GM12891 (cell line): Measurements from ENCODE around the gene PPM1E.

Experiments used
- DNase-seq: peaks from one replicate; pipeline ENCODE4 v3.0.0; 2011; ENCODE audit warnings: low spot score; ENCODE audit not compliant: insufficient read length
- FAIRE-seq: peaks from 2 replicates; lab custom pipeline; 2011; peaks lifted over from hg19 to GRCh38; lab: Jason Lieb, UNC
- PAX5 ChIP-seq: IDR thresholded peaks from 2 replicates; pipeline ENCODE4 v1.6.1; 2011; ENCODE audit warnings: low read length, moderate library complexity, mild to moderate bottlenecking; ENCODE audit not compliant: insufficient read depth, severe bottlenecking
- POLR2A ChIP-seq: IDR thresholded peaks from 2 replicates; pipeline ENCODE4 v1.6.1; 2011; ENCODE audit warnings: low read depth, low read length, control low read depth
- POLR2AphosphoS5 ChIP-seq: IDR thresholded peaks from 2 replicates; pipeline ENCODE4 v1.6.1; 2011; ENCODE audit warnings: low read depth, low read length, control low read depth
- POU2F2 ChIP-seq: IDR thresholded peaks from 2 replicates; pipeline ENCODE4 v1.6.1; 2011; ENCODE audit warnings: low read depth, mild to moderate bottlenecking, control low read depth, low read length, moderate library complexity
- SPI1 ChIP-seq: IDR thresholded peaks from 2 replicates; pipeline ENCODE4 v1.6.1; 2011; ENCODE audit warnings: low read depth, low read length, control low read depth
- TAF1 ChIP-seq: IDR thresholded peaks from 2 replicates; pipeline ENCODE4 v1.6.1; 2011; ENCODE audit warnings: low read depth, low read length, control low read depth

Gene PPM1E

DNA sequence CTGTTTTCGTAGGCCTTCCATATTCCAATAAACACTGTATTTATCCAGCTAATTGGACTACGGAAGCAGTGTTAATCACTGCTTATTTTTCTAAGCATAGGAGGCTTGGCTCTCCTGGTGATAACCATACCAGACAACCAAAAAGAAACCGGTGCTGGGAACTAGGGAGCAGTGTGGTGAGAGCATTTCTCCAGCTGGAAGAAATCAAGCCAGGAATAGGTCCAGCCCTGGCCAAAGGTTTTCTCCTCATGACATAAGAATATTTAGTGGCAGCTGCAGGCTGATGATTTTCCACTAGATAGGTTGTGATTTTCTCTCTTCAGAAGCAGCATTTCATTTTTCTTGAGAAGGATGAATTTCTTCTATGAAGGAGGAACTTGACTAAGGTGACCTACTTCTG lies 209.6 kb downstream of the PPM1E start:
- no peak for TF ChIP-seq TAF1
- TF ChIP-seq POU2F2: no peak
- no peak for TF ChIP-seq POLR2AphosphoS5
- TF ChIP-seq SPI1: no peak
- no peak for TF ChIP-seq PAX5
- TF ChIP-seq POLR2A: no peak
- DNase-seq (no peak), FAIRE-seq (no peak)

DNA sequence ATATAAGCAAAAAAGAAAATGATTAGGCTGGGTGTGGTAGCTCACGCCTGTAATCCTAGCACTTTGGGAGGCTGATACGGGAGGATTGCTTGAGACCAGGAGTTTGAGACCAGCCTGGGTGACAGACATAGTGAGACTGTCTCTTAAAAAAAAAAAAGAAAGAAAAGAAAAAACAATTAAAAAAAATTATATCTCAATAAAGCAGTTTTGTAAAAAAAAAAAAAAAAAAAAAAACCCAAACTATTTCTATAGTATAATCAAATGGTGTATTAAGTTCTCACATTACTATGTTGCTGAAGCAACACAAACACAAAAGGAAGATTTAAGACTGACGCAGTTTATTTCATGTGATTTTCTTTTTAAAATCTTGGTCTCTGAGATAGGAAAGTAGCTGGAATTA lies 210.6 kb downstream of the PPM1E start:
- TF ChIP-seq PAX5 (no peak), TAF1 (no peak), POLR2A (no peak), SPI1 (no peak), POU2F2 (no peak), POLR2AphosphoS5 (no peak)
- FAIRE-seq (no peak), DNase-seq (no peak)

DNA sequence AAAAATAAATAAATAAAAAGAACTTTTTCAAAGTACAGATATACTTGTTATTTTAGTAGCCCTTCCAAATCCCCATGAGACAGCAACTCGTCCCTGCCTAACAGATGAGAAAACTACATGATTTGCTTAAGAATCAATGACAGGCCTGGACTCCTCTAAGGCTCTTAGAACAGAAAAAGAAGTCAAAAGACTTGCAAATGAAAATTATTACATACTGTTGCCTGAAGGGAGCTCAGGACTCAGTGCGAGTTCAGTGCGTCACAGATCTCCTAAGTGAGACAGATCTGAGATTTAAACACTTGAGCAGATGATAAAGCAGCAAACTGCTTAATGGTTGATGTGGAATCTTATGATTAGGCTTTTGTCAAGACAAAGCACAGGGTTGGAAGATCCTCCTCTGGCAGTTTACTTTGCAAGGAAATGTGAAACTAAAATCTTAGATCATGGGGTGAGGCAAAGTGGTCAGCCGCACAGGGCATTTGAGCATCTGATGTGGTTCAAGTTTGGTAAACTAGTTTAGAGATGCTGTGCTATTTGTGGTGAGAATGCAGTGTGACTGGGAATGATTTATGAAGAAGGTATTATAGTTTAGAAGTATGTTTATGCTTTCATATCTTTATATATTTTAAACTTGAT lies 212.9 kb downstream of the PPM1E start:
- TF ChIP-seq POLR2AphosphoS5: no peak
- no peak for TF ChIP-seq TAF1
- no peak for TF ChIP-seq PAX5
- no peak for TF ChIP-seq POLR2A
- no peak for TF ChIP-seq SPI1
- TF ChIP-seq POU2F2: no peak
- FAIRE-seq (no peak), DNase-seq (no peak)

DNA sequence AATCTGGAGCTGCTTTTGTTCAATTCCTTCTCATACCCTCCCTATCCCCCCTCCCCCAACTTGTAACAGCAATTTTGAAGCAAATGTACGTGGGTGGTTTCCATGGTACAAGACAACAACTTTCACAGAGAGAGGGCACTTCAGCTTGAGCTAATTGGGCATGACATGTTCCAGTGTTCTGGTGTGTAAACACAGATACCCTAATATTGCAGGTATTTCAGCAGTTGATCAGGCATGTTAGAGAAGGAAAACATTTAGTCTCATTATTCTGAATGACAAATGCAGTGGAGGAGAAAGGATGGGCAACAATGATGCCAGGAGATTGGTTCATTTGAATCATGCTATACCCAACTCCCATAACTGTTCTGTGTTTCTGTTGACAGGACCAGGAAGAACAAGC lies 213.5 kb downstream of the PPM1E start:
- FAIRE-seq (peak; percentile 71), DNase-seq (no peak)
- no peak for TF ChIP-seq POLR2A
- TF ChIP-seq PAX5: no peak
- no peak for TF ChIP-seq POU2F2
- TF ChIP-seq TAF1: no peak
- TF ChIP-seq SPI1: no peak

DNA sequence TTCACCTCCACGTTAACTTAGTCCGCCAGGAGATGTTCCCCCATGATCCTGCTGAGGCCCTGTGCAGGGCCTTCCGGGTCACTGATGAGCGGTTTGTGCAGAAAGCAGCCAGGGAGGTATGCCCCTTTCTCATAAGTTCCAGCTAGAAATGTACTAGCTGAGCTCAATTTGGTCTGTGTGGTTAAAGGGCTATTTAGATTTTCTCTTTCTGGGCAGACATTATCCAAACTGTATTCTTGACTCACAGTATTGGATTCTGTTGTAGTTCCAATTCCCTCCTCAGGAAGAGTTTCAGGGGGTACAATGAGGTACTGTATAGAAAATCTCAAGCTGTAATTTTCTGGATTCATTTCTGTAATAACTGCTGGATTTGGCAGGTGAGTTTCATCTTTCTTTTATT lies 214.0 kb downstream of the PPM1E start:
- DNase-seq: no peak
- TF ChIP-seq POU2F2 (no peak), TAF1 (no peak), POLR2A (no peak), PAX5 (no peak), POLR2AphosphoS5 (no peak), SPI1 (no peak)
- FAIRE-seq: peak; percentile 43

DNA sequence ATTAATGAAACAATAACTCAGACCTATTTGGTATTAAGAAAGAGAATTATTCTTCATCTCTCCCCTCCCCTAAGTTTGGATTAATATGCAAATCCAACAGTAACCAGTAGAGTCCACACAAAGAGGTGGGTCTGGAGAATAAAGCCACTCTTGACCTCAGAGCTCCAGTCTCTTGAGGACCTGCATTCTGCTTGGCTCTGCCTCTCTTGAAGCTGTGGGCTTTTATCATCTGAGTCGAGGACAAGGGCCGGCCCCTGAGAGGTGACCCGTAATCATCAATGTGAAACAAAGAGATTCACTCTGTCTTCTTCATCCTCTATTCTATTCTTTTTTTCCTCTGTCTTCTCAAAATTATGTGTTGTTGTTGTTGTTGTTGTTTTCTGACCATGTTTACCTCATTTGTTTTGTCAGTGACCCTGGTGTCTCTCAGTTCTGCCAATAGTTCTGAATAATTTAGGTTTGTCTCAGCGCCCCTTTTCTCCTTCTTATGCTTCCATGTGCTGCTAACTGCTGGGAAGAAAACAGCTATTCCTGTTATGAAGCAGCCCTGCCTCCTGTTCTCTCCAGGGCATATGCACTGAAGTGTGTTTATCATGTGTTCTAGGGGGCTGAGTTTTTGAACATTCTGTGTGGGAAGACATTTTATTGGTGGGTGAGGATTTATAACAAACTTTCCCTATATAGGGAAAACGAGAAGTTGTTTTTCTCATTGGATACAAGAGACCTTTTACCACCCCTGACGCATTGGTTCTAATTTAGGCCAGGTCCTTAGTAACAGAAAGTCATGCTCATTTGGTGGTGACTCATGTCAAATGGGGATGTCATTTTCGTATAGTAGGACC lies 215.2 kb downstream of the PPM1E start:
- TF ChIP-seq POLR2AphosphoS5: no peak
- no peak for TF ChIP-seq POU2F2
- TF ChIP-seq TAF1: no peak
- TF ChIP-seq PAX5: no peak
- TF ChIP-seq POLR2A: no peak
- TF ChIP-seq SPI1: no peak
- FAIRE-seq: no peak
- no peak for DNase-seq

DNA sequence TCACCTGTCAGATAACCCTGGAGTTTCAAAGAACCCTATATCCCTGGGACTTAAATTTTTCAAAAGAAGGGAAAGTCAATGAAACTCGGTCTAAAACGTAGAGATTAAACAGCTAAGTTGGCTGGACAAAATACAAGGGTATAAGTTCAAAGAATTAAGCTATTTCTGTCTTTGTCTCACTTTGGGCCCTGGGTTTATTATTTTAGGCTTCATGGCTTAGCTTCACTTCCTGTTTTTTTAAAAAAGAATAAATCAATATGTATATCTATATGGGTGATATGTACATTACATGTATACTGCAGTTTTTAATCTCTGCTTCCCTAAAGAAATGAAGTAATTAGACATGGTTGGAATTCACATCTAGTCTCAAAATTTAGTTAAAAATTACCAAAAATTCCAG lies 218.7 kb downstream of the PPM1E start:
- TF ChIP-seq SPI1 (peak; percentile 85), PAX5 (no peak), POLR2AphosphoS5 (no peak), POU2F2 (no peak), POLR2A (no peak), TAF1 (no peak)
- FAIRE-seq: no peak

DNA sequence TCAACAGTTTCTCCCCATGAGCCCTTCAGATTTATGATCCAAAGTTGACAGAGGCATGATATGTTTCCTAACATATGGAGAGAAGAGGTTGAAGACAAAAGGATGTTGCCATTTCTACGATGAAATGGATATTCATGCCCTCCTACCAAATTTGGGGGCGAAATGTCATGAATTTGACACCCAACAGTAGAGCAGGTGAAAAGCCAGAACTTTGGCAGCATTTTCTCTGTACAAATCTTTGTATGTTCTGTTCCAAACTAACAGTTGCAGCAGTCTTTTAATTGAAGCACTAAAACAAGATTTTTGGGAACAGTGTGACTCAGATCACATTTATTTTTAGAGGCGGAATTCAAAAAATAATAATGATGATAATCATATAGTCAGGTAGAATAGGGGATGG lies 220.9 kb downstream of the PPM1E start:
- no peak for FAIRE-seq
- TF ChIP-seq PAX5 (no peak), POLR2AphosphoS5 (no peak), SPI1 (no peak), POU2F2 (no peak), POLR2A (no peak), TAF1 (no peak)

More for the DNA sequence above, 218.7 kb downstream of the PPM1E start:
- no peak for DNase-seq

More for the DNA sequence above, 220.9 kb downstream of the PPM1E start:
- no peak for DNase-seq
